ENCODE measurements around the gene PAOX. TPM values are rescaled to one million over a fixed set of nuclear protein-coding genes. Genes with fewer than 3 reads are reported as not detected.

Gene PAOX
- total and polyA plus RNA-seq, 2 of the 13 experiments (the other 11 are each of a cell fraction or from before 2014, with no cell fraction given), result 0.49 to 0.77 TPM

GRCh38 chr10:133358162-133358924 lies 20.7 kb upstream of the PAOX start (continued):
- peak; percentile 33; the same call in 1 of the 2 replicates for TF ChIP-seq ARID5B (CRISPR knock-in tag; IDR thresholded peaks at IDR 0.05)
- no peak for TF ChIP-seq THAP8 (CRISPR knock-in tag; IDR thresholded peaks at IDR 0.05; ENCODE audit: borderline replicate concordance)
- no peak for TF ChIP-seq ZNF704 (CRISPR knock-in tag; IDR thresholded peaks at IDR 0.05; ENCODE audit: borderline replicate concordance)
- 0 out of 2 replicates have a peak, but pooled peaks have one; percentile 59 for TF ChIP-seq ZNF737 (CRISPR knock-in tag; IDR thresholded peaks at IDR 0.05; ENCODE audit: borderline replicate concordance)
- no peak for TF ChIP-seq POGZ (CRISPR knock-in tag; IDR thresholded peaks at IDR 0.05)
- TF ChIP-seq ZBTB46 (CRISPR knock-in tag; IDR thresholded peaks at IDR 0.05; ENCODE audit: borderline replicate concordance), result no peak
- no peak for TF ChIP-seq SMAD1 (CRISPR knock-in tag; IDR thresholded peaks at IDR 0.05; ENCODE audit: borderline replicate concordance, low read depth)
- peak; percentile 63; the same call in 1 of the 2 replicates for TF ChIP-seq YEATS4 (CRISPR knock-in tag; IDR thresholded peaks at IDR 0.05; ENCODE audit: borderline replicate concordance)
- TF ChIP-seq ZNF800 (CRISPR knock-in tag; IDR thresholded peaks at IDR 0.05), result 0 out of 2 replicates have a peak, but pooled peaks have one; percentile 14
- TF ChIP-seq ZNF234 (CRISPR knock-in tag; conservative IDR thresholded peaks at IDR 0.05), result no peak
- no peak for TF ChIP-seq ZBTB39 (CRISPR knock-in tag; IDR thresholded peaks at IDR 0.05)
- TF ChIP-seq MAZ (IDR thresholded peaks at IDR 0.05; ENCODE audit: borderline replicate concordance, low read depth, low read length), result no peak
- TF ChIP-seq MAZ (CRISPR knock-in tag; IDR thresholded peaks at IDR 0.05; ENCODE audit: low read depth), result 0 out of 2 replicates have a peak, but pooled peaks have one; percentile 25
- 0 out of 2 replicates have a peak, but pooled peaks have one; percentile 43 for TF ChIP-seq ZNF274 (CRISPR knock-in tag; IDR thresholded peaks at IDR 0.05)
- 0 out of 2 replicates have a peak, but pooled peaks have one; percentile 19 for TF ChIP-seq AHR (CRISPR knock-in tag; IDR thresholded peaks at IDR 0.05)

All from HepG2 (cell line).